ENCODE results near the gene LCN10.

Gene LCN10

GRCh38 chr9:136754059-136754572 lies 11.4 kb upstream of the LCN10 start:
- Mint-ChIP-seq H3K36me3 (ENCODE audit: low read depth) (peaks cover 6% of the 10 kb centered on the region), H3K27me3 (ENCODE audit: low read depth) (no peaks in the 10 kb centered on the region)

GRCh38 chr9:136753371-136754058 lies 10.8 kb upstream of the LCN10 start:
- no peaks in the 10 kb centered on the region for H3K4me1 Mint-ChIP-seq (ENCODE audit: low read depth)

More at GRCh38 chr9:136754059-136754572, 11.4 kb upstream of the LCN10 start:
- H3K4me3 Mint-ChIP-seq: no peak overlapping the region
- no peak overlapping the region for H3K27ac Mint-ChIP-seq
- H3K4me1 Mint-ChIP-seq (ENCODE audit: low read depth): no peaks in the 10 kb centered on the region
- H3K9me3 Mint-ChIP-seq: peaks cover 31% of the 10 kb centered on the region

GRCh38 chr9:136751814-136752213 lies 9.1 kb upstream of the LCN10 start:
- H3K27me3 Mint-ChIP-seq (ENCODE audit: low read depth): no peaks in the 10 kb centered on the region
- H3K36me3 Mint-ChIP-seq (ENCODE audit: low read depth): peaks cover 6% of the 10 kb centered on the region
- H3K27ac Mint-ChIP-seq: no peak overlapping the region
- no peaks in the 10 kb centered on the region for H3K4me1 Mint-ChIP-seq (ENCODE audit: low read depth)
- peaks cover 31% of the 10 kb centered on the region for H3K9me3 Mint-ChIP-seq
- no peak overlapping the region for H3K4me3 Mint-ChIP-seq

More at GRCh38 chr9:136753371-136754058, 10.8 kb upstream of the LCN10 start:
- H3K9me3 Mint-ChIP-seq: peaks cover 31% of the 10 kb centered on the region
- H3K27ac Mint-ChIP-seq: no peak overlapping the region
- H3K27me3 Mint-ChIP-seq (ENCODE audit: low read depth): no peaks in the 10 kb centered on the region
- peaks cover 6% of the 10 kb centered on the region for H3K36me3 Mint-ChIP-seq (ENCODE audit: low read depth)
- no peak overlapping the region for H3K4me3 Mint-ChIP-seq

- Mint-ChIP-seq H3K4me1 (ENCODE audit: low read depth) (no peaks in the 10 kb centered on the region), H3K36me3 (ENCODE audit: low read depth) (peaks cover 6% of the 10 kb centered on the region), H3K27me3 (ENCODE audit: low read depth) (no peaks in the 10 kb centered on the region), H3K9me3 (peaks cover 27% of the 10 kb centered on the region), H3K4me3 (no peak overlapping the region), H3K27ac (no peak overlapping the region)
These were observed 8.5 kb upstream of the LCN10 start for GRCh38 chr9:136751244-136751643.

- Mint-ChIP-seq H3K27ac (no peak overlapping the region), H3K9me3 (peaks cover 20% of the 10 kb centered on the region), H3K27me3 (ENCODE audit: low read depth) (no peaks in the 10 kb centered on the region), H3K4me1 (ENCODE audit: low read depth) (no peaks in the 10 kb centered on the region), H3K4me3 (no peak overlapping the region), H3K36me3 (ENCODE audit: low read depth) (peaks cover 3% of the 10 kb centered on the region)
These were observed 7.8 kb upstream of the LCN10 start for GRCh38 chr9:136750526-136750925.

- H3K4me3 Mint-ChIP-seq: no peak overlapping the region
- no peaks in the 10 kb centered on the region for H3K4me1 Mint-ChIP-seq (ENCODE audit: low read depth)
- H3K36me3 Mint-ChIP-seq (ENCODE audit: low read depth): peaks cover 3% of the 10 kb centered on the region
- H3K9me3 Mint-ChIP-seq: peaks cover 17% of the 10 kb centered on the region
- no peak overlapping the region for H3K27ac Mint-ChIP-seq
- no peaks in the 10 kb centered on the region for H3K27me3 Mint-ChIP-seq (ENCODE audit: low read depth)
These were observed 6.2 kb upstream of the LCN10 start for GRCh38 chr9:136748666-136749611.

GRCh38 chr9:136748201-136748600 lies 5.5 kb upstream of the LCN10 start, which contains the start of gene LCN6:
Gene LCN6 (minus strand): TSS chr9:136748525. CDS start chr9:136748483, 42 bp downstream.
- no peak within 1 kb of the TSS for H3K27ac Mint-ChIP-seq

GRCh38 chr9:136747161-136748060 lies 4.7 kb upstream of the LCN10 start:
- Mint-ChIP-seq H3K36me3 (ENCODE audit: low read depth) (peaks cover under 1% of the 10 kb centered on the region), H3K4me3 (no peak overlapping the region), H3K4me1 (ENCODE audit: low read depth) (no peaks in the 10 kb centered on the region), H3K27ac (no peak overlapping the region), H3K9me3 (peaks cover 11% of the 10 kb centered on the region), H3K27me3 (ENCODE audit: low read depth) (peaks cover 4% of the 10 kb centered on the region)

More at GRCh38 chr9:136748201-136748600, 5.5 kb upstream of the LCN10 start, which contains the start of gene LCN6:
- peaks cover 3% of the 10 kb centered on the region for H3K36me3 Mint-ChIP-seq (ENCODE audit: low read depth)
- no peaks in the 10 kb centered on the region for H3K4me1 Mint-ChIP-seq (ENCODE audit: low read depth)
- H3K9me3 Mint-ChIP-seq: peaks cover 17% of the 10 kb centered on the region
- H3K27me3 Mint-ChIP-seq (ENCODE audit: low read depth): peaks cover 4% of the 10 kb centered on the region
- no peak within 1 kb of the TSS for H3K4me3 Mint-ChIP-seq

GRCh38 chr9:136746621-136747020 lies 3.9 kb upstream of the LCN10 start:
- peaks cover 3% of the 10 kb centered on the region for H3K9me3 Mint-ChIP-seq
- H3K4me3 Mint-ChIP-seq: no peak overlapping the region
- no peaks in the 10 kb centered on the region for H3K36me3 Mint-ChIP-seq (ENCODE audit: low read depth)
- H3K27ac Mint-ChIP-seq: no peak overlapping the region
- no peaks in the 10 kb centered on the region for H3K4me1 Mint-ChIP-seq (ENCODE audit: low read depth)
- H3K27me3 Mint-ChIP-seq (ENCODE audit: low read depth): peaks cover 4% of the 10 kb centered on the region

- no peaks in the 10 kb centered on the region for H3K4me1 Mint-ChIP-seq (ENCODE audit: low read depth)
- no peaks in the 10 kb centered on the region for H3K9me3 Mint-ChIP-seq
- no peak overlapping the region for H3K4me3 Mint-ChIP-seq
- H3K27ac Mint-ChIP-seq: no peak overlapping the region
- H3K36me3 Mint-ChIP-seq (ENCODE audit: low read depth): no peaks in the 10 kb centered on the region
- peaks cover 4% of the 10 kb centered on the region for H3K27me3 Mint-ChIP-seq (ENCODE audit: low read depth)
These were observed 3.4 kb upstream of the LCN10 start for GRCh38 chr9:136746155-136746490.

- Mint-ChIP-seq H3K9me3 (no peaks in the 10 kb centered on the region), H3K27me3 (ENCODE audit: low read depth) (peaks cover 4% of the 10 kb centered on the region), H3K4me3 (no peak overlapping the region), H3K27ac (no peak overlapping the region), H3K4me1 (ENCODE audit: low read depth) (no peaks in the 10 kb centered on the region), H3K36me3 (ENCODE audit: low read depth) (no peaks in the 10 kb centered on the region)
These were observed 2.8 kb upstream of the LCN10 start for GRCh38 chr9:136745389-136746154.

GRCh38 chr9:136744773-136745172 lies 2.0 kb upstream of the LCN10 start:
- no peak overlapping the region for H3K27ac Mint-ChIP-seq
- H3K9me3 Mint-ChIP-seq: no peaks in the 10 kb centered on the region
- H3K4me3 Mint-ChIP-seq: no peak overlapping the region
- peaks cover 4% of the 10 kb centered on the region for H3K27me3 Mint-ChIP-seq (ENCODE audit: low read depth)
- no peaks in the 10 kb centered on the region for H3K36me3 Mint-ChIP-seq (ENCODE audit: low read depth)
- H3K4me1 Mint-ChIP-seq (ENCODE audit: low read depth): no peaks in the 10 kb centered on the region

GRCh38 chr9:136743639-136744211 lies 985 bp upstream of the LCN10 start:
- H3K36me3 Mint-ChIP-seq (ENCODE audit: low read depth): no peaks in the 10 kb centered on the region
- H3K4me1 Mint-ChIP-seq (ENCODE audit: low read depth): no peaks in the 10 kb centered on the region
- no peak overlapping the region for H3K4me3 Mint-ChIP-seq
- H3K9me3 Mint-ChIP-seq: no peaks in the 10 kb centered on the region
- H3K27me3 Mint-ChIP-seq (ENCODE audit: low read depth): peaks cover 4% of the 10 kb centered on the region
- H3K27ac Mint-ChIP-seq: no peak overlapping the region
